GM20000 (cell line): ENCODE measurements around the gene AMBP.

Experiments
- DNase-seq: peaks from one replicate; pipeline ENCODE4 v3.0.0; 2012; ENCODE audit warnings: low spot score
- CTCF ChIP-seq: IDR thresholded peaks from 2 replicates; pipeline ENCODE4 v1.5.1; 2012; ENCODE audit warnings: mild to moderate bottlenecking, control low read depth; ENCODE audit errors: extremely low read depth, missing control alignments

The AMBP gene

GRCh38 chr9:114030364-114030763 is 47.7 kb downstream of the AMBP start:
- TF ChIP-seq CTCF: no peak
- no peak for DNase-seq

GRCh38 chr9:114029311-114030170 is 48.6 kb downstream of the AMBP start:
- no peak for TF ChIP-seq CTCF
- no peak for DNase-seq

GRCh38 chr9:114028646-114029045 is 49.5 kb downstream of the AMBP start:
- DNase-seq: no peak
- TF ChIP-seq CTCF: no peak

GRCh38 chr9:114027863-114028465 is 50.1 kb downstream of the AMBP start:
- no peak for DNase-seq
- TF ChIP-seq CTCF: no peak

- DNase-seq: no peak
- TF ChIP-seq CTCF: no peak
Observed at GRCh38 chr9:114027159-114027862, 50.8 kb downstream of the AMBP start.

GRCh38 chr9:114026335-114026734 is 51.8 kb downstream of the AMBP start:
- DNase-seq: no peak
- no peak for TF ChIP-seq CTCF

- no peak for DNase-seq
- no peak for TF ChIP-seq CTCF
Observed at GRCh38 chr9:114025760-114026159, 52.3 kb downstream of the AMBP start.
